ENCODE data around the gene LLGL1.
A peak's percentile ranks its signal among the peaks of the same experiment; 100 is the strongest.

DNA sequence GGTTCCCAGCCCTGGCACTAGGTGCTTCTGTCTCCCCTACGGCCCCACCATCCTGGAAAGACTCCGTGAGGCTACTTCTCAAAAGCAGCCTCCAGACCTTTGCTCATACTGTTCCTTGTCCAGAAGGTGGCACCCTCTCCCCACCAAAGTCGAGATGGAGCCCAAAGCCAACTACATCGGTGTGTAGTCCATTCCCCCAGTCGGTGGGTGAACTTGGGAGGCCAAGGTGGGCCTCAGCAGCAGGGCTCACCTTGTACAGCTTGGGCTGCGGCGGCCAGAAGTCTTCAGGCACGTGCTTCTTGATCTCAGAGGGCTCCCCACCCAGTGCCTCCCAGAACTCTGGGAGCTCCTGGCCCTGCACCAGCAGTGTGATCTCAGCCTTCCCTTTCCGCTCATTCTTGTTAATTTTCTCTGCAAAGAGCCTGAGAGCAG is 22.9 kb downstream of the LLGL1 start:
- TF ChIP-seq POLR2A (IDR thresholded peaks at IDR 0.05): no peak
- TF ChIP-seq, protein P1, sequence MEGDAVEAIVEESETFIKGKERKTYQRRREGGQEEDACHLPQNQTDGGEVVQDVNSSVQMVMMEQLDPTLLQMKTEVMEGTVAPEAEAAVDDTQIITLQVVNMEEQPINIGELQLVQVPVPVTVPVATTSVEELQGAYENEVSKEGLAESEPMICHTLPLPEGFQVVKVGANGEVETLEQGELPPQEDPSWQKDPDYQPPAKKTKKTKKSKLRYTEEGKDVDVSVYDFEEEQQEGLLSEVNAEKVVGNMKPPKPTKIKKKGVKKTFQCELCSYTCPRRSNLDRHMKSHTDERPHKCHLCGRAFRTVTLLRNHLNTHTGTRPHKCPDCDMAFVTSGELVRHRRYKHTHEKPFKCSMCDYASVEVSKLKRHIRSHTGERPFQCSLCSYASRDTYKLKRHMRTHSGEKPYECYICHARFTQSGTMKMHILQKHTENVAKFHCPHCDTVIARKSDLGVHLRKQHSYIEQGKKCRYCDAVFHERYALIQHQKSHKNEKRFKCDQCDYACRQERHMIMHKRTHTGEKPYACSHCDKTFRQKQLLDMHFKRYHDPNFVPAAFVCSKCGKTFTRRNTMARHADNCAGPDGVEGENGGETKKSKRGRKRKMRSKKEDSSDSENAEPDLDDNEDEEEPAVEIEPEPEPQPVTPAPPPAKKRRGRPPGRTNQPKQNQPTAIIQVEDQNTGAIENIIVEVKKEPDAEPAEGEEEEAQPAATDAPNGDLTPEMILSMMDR (IDR thresholded peaks at IDR 0.05): peak; percentile 56 to 69 (median 63)
